ENCODE data around the gene CCDC39. TPM values are rescaled to one million over a fixed set of nuclear protein-coding genes. Genes with fewer than 3 reads are reported as not detected.

CCDC39 gene
- total RNA-seq, 1 donor from 2014 or later: not detected

DNA sequence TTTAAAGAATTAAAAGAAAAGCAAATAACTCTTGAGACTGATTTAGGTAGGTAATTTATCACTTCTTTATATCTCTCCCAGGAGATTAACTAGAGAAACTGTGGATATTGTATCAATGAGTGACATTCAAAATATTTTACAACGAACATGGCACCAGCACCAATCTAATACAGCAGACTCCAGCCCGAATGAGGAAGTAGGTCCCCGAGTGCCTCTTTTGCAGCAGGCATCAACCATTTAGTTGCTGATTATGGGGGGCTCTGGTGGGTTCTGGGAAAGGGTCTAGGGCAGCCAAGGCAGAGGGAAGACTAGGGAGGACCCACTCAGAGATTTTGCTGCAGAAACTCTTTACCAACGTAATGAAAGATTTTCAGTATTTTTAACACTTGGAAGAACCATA is 109.1 kb downstream of the CCDC39 start:
- Mint-ChIP-seq H3K36me3 (no peaks in the 10 kb centered on the region), H3K27me3 (ENCODE audit: low read depth) (peaks cover 7% of the 10 kb centered on the region), H3K4me1 (no peaks in the 10 kb centered on the region), H3K27ac (no peak overlapping the region), H3K9me3 (no peaks in the 10 kb centered on the region), H3K4me3 (no peak overlapping the region)
- no peak for DNase-seq (ENCODE audit: low spot score in 2 of 2, unreplicated experiment in 2 of 2)
- TF ChIP-seq CTCF (IDR thresholded peaks at IDR 0.05; ENCODE audit: unreplicated experiment): no peak

- Mint-ChIP-seq H3K4me1 (no peaks in the 10 kb centered on the region), H3K27me3 (ENCODE audit: low read depth) (peaks cover 4% of the 10 kb centered on the region), H3K9me3 (peaks cover 19% of the 10 kb centered on the region), H3K4me3 (no peak overlapping the region), H3K27ac (no peak overlapping the region), H3K36me3 (no peaks in the 10 kb centered on the region)
- no peak for TF ChIP-seq CTCF (IDR thresholded peaks at IDR 0.05; ENCODE audit: unreplicated experiment)
- no peak for DNase-seq (ENCODE audit: low spot score in 2 of 2, unreplicated experiment in 2 of 2)
These were observed 114.6 kb downstream of the CCDC39 start for GRCh38 chr3:180564676-180565075.

Other genes starting within 250 kb of the CCDC39 start
- 78.6 to 79.9 TPM (median 78.8 TPM) in 3 replicates for gene TTC14, start 77.3 kb downstream of the CCDC39 start, total RNA-seq
- gene FXR1, start 233.2 kb upstream of the CCDC39 start, total RNA-seq: 208 to 216 TPM (median 211 TPM) in 3 replicates

Measured in mesothelial cell of epicardium (in vitro differentiated cells).